HG02759 (cell line): ENCODE measurements around the gene VAC14.

ENCODE experiments used
- ATAC-seq: cut with Tn5 transposase; IDR thresholded peaks from one replicate; pipeline ENCODE4 v1.9.1; 2021; ENCODE audit warnings: mild to moderate bottlenecking, moderate library complexity; ENCODE audit not compliant: unreplicated experiment

Gene VAC14

GRCh38 chr16:70664325-70665112, 136.4 kb downstream of the VAC14 start:
- no peak for ATAC-seq

- ATAC-seq: no peak
Measured at GRCh38 chr16:70663524-70664324, 137.2 kb downstream of the VAC14 start.

GRCh38 chr16:70662991-70663523, 137.9 kb downstream of the VAC14 start:
- ATAC-seq: no peak

DNA sequence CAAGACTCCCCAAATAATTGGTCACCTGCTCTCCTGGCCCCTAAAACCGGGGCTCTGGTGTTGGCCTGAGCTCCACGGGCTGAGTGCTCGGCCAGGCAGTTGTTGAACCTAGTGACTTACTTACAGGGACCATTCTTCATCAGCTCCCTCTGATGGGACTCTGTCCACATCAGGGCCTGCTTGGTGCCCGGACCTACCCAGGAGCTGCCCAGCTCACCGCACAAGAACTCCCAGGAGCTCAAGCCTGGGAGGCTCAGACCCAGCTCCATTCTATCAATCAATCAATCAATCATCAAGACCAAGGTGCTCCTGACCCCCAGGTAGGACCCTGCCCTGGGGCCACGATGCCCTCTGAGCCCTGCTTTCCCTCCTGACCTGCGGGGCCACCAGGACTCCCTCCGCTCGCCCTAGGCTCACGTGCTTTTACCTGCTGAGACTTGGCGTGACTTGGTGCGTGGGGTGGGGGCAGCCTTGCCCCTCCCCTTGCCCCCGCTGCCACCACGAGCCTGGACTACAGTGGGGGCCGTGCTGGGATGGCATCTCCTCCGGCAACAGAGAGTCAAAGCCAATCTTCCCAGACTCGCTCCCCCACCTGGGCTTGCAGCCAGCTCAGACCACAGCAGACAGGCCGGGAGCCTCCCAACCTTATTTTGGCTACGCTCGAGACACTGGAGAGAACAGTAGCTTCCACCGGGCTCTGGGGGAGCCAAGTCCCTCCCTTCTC, 138.9 kb downstream of the VAC14 start:
- ATAC-seq: no peak

DNA sequence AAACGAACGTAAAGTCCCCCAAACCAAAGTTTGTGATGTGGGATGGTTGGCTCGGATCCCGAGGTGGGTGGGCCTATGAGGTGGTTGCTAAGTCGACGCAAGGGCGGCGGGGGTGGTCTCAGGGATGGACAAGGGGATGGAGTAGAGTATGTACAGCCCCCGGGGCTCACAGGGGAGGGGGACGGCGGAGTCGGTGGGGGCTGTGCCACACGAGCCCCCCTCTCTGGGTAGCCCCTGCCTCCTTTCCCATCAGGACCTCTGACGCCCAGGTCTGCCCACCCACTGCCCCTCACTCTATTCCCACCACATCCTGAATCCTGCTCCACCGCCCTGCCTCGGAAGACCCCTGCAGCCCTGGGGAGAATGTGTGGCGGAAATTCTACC, 139.4 kb downstream of the VAC14 start:
- ATAC-seq: no peak

- ATAC-seq: no peak
Measured at GRCh38 chr16:70660672-70661350, 140.1 kb downstream of the VAC14 start.

GRCh38 chr16:70659953-70660671, 140.8 kb downstream of the VAC14 start:
- ATAC-seq: no peak

GRCh38 chr16:70659546-70659945, 141.4 kb downstream of the VAC14 start:
- no peak for ATAC-seq

DNA sequence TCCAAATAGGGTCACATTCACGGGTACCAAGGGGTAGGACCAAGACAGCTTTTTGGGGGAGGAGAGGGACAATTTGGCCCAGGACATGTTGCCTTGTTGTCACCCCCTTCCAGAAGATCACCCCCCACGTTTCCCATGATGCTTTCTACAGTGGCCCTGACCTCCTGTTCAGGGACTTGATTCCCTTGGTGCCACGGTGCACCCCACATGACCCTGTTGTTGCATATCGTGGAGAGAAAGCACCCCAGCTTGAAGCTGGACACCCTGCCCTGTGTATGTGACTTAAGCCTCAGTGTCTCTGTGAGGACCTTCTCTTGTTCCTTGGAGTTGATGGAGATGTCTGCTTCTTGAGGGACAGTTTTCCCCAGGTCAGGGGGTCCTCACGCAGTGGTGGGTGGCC, 142.0 kb downstream of the VAC14 start:
- no peak for ATAC-seq

DNA sequence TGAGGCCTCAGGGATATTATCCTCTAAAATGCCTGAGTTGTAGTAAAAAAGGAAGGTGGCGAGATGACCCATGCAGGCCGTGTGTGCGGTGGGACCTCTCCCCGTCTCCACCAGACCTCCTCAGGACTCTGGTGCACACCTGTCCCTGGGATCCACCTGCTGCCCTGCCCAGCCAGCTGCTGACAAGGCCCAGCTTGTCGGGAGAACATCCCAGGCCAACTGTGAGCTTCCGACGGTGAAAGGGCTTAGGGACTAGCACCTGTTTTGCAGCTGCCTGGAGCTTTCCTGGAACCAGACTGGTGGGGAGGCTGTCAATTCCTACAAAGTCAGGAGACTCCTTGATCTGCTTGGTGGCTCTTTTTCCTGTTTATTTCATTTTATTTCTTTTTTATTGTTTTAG, 143.0 kb downstream of the VAC14 start:
- no peak for ATAC-seq

DNA sequence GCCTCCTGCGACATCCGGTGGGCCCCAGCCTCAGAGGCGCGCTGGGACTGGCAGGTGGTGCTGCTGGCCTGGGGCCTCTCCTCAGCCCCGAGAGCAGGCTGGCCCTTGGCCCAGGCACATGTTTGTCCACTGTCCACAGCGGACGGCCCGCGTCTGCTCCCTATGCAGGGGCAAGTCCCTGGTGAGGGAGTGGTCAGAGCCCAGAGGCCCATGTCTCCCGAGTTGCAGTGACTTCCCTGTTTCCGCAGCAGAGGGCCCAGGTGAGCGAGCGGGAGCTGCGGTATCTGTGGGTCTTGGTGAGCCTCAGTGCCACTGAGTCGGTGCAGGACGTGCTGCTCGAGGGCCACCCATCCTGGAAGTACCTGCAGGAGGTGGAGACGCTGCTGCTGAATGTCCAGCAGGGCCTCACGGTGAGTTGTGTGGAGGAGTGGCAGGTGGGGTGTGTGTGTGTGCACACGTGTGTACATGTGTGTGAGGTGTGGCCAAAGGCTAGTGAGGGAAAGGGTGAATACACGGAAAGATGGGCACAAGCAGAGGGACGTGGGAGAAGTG, 144.2 kb downstream of the VAC14 start:
- ATAC-seq: no peak

DNA sequence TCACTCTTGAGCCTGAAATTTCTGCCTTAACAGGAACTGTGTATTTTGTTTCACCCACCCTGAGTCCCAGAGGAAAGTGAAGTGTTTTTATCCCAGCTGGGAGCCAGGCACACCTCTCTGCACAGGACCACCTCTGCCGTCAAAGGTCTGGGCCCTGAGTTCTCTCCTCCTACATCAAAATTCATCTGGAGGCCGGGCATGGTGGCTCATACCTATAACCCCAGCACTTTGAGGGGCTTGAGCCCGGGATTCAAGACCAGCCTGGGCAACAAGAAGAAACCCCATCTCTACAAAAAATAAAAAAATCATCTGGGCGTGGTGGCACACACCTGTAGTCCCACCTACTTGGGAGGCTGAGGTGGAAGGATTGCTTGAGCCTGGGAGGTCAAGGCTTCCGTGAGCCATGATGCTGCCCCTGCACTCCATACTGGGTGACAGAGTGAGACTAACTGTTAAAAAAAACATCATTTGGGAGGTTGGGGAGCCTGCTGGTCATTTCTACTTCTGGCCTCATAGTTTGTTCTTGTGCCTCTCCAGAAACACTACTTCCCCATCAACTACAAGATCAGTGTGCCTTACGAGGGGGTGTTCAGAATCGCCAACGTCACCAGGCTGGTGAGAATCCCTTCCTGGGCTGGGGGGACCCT, 144.8 kb downstream of the VAC14 start:
- ATAC-seq: no peak

- no peak for ATAC-seq
Measured at GRCh38 chr16:70653809-70654771, 146.9 kb downstream of the VAC14 start.

- ATAC-seq: no peak
Measured at GRCh38 chr16:70653406-70653805, 147.6 kb downstream of the VAC14 start.

DNA sequence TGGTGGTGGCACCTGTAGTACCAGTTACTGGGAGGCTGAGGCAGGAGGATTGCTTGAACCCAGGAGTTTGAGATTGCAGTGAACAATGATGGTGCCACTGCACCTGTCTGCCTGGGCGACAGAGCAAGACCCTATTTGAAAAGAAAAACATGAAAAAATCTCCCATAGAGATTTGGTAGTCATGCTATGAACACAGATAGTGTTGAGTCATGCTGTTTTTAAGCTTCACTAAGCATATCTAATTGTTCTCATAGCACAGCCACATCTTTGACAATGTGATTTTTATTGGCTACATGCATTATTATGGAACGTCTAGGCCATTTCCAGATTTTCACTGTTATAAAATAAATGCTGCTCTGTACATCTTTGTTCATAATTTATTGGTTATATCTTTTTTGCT, 148.6 kb downstream of the VAC14 start:
- no peak for ATAC-seq

DNA sequence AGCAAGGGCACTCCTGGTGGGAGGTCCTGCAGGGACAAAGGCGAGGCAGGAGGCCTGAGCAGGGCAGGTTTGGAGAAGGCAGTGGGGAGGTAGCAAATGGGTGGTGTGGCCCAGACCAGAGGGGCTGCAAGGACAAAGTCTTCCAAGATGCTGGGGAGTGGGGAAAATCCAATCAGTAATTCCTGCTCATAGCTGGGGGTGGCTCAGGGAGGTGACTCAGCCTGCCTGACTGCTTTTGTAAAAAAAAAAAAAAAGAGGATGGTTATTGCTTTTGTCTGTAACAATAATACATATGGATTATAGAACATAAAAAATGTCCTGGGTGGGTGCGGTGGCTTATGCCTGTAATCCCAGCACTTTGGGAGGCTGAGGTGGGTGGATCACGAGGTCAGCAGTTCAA, 149.4 kb downstream of the VAC14 start:
- ATAC-seq: no peak

- ATAC-seq: no peak
Measured at GRCh38 chr16:70650216-70650615, 150.7 kb downstream of the VAC14 start.

- ATAC-seq: no peak
Measured at GRCh38 chr16:70649300-70649699, 151.7 kb downstream of the VAC14 start.
